H4 (cell line): ENCODE results near the gene HSPH1. TPM values are rescaled to one million over a fixed set of nuclear protein-coding genes. Genes with fewer than 3 reads are reported as not detected.
"Not testable (repeated sequence)": the region's sequence is repeated elsewhere in the genome, so short reads cannot be mapped to it uniquely, and the experiment has no call there.

Source experiments
- DNase-seq: peaks from one replicate; pipeline ENCODE4 v3.0.0-alpha.2; 2015; ENCODE audit warnings: low spot score
- total RNA-seq: library from RNA; depleted of rRNA; stranded (reverse); fragments of >200 nt; shearing (Covaris generic); gene quantifications from 2 replicates; pipeline ENCODE4 v1.2.3, GENCODE V29; 2014

The HSPH1 gene
- total RNA-seq, 1 experiment from 2014 or later: 47.6 TPM

GRCh38 chr13:31131470-31131961, 30.2 kb downstream of the HSPH1 start:
- DNase-seq: no peak

GRCh38 chr13:31129419-31129818, 32.3 kb downstream of the HSPH1 start:
- DNase-seq: no peak

- no peak for DNase-seq
Observed at GRCh38 chr13:31124204-31124603, 37.5 kb downstream of the HSPH1 start.

- no peak for DNase-seq
Observed at GRCh38 chr13:31122544-31123260, 39.0 kb downstream of the HSPH1 start.

GRCh38 chr13:31122143-31122542, 39.6 kb downstream of the HSPH1 start:
- no peak for DNase-seq

GRCh38 chr13:31121379-31122140, 40.1 kb downstream of the HSPH1 start:
- DNase-seq: no peak

GRCh38 chr13:31119966-31120700, 41.6 kb downstream of the HSPH1 start:
- no peak for DNase-seq

- DNase-seq: no peak
Observed at GRCh38 chr13:31119526-31119925, 42.2 kb downstream of the HSPH1 start.

- no peak for DNase-seq
Observed at GRCh38 chr13:31116224-31116623, 45.5 kb downstream of the HSPH1 start.

GRCh38 chr13:31115616-31116015, 46.1 kb downstream of the HSPH1 start:
- no peak for DNase-seq

- no peak for DNase-seq
Observed at GRCh38 chr13:31114641-31115040, 47.1 kb downstream of the HSPH1 start.

- no peak for DNase-seq
Observed at GRCh38 chr13:31111136-31111535, 50.6 kb downstream of the HSPH1 start.

GRCh38 chr13:31110617-31111016, 51.1 kb downstream of the HSPH1 start:
- no peak for DNase-seq

- no peak for DNase-seq
Observed at GRCh38 chr13:31110169-31110568, 51.5 kb downstream of the HSPH1 start.

GRCh38 chr13:31107109-31107508, 54.6 kb downstream of the HSPH1 start:
- no peak for DNase-seq

GRCh38 chr13:31105856-31106255, 55.8 kb downstream of the HSPH1 start:
- DNase-seq: no peak

- DNase-seq: no peak
Observed at GRCh38 chr13:31105020-31105795, 56.5 kb downstream of the HSPH1 start.

GRCh38 chr13:31102905-31103304, 58.8 kb downstream of the HSPH1 start:
- DNase-seq: no peak

GRCh38 chr13:31101472-31102170, 60.1 kb downstream of the HSPH1 start:
- DNase-seq: no peak

- DNase-seq: no peak
Observed at GRCh38 chr13:31100721-31101120, 61.0 kb downstream of the HSPH1 start.

- not testable (repeated sequence) for DNase-seq
Observed at GRCh38 chr13:31097911-31098434, 63.7 kb downstream of the HSPH1 start.
